Ramos (cell line): ENCODE results near the gene SH2D2A.

ENCODE experiments used
- in situ Hi-C: fragments of 300-500 bp; cut with MboI; formaldehyde crosslinking; loops from one replicate; pipeline ENCODE4 v1.14.3; 2022; ENCODE audit warnings: low sequenced_read_pairs; ENCODE audit not compliant: unreplicated experiment

SH2D2A gene

GRCh38 chr1:156828400-156829124 is 11.9 kb upstream of the SH2D2A start:
- in situ Hi-C loops, result no loop called here

DNA sequence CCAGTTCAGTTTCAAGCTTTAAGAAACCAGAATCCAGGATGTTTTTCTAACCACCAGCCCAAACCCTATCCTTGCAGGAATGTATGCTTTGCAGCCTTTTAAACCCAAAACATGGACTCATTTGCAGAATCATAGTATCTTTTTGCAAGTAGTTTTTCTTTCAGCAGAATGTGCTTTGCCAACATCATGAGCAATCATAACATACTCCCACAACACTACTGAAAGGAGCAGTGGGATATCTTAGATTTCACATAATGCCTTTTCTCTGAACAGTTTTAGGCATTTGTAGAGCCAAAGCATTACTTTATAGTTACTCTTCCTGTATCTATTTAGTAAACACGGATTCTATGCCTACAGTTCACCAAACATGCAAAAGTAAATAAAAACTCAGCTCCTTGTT is 10.0 kb upstream of the SH2D2A start:
- in situ Hi-C loops, result no loop called here

DNA sequence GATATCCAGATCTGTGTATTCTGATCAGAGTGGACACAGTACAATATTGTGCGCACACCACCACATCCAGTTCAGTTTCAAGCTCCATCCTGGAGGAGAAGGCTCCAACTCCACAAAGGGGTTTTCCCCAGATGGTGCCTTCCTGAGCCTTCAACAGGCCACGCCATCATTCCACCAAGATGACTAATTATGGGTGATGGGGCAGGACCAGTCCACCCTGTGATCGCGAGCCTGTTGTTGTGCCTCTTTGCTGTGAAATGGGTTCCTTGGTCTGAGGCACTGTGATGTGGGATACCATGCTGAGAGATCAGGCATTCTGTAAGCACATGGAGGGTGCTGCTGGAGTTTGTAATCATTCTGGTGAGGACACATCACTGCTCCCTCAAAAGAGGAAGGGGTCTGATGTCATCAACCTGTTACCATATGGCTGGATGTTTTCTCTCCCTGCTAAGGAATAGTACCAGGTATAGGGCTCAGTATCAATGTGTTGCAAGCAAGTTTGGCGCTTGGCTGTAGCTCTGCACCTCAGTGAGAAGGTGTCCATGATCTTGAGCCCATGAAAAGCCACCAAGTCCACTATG is 6.7 kb upstream of the SH2D2A start:
- in situ Hi-C loops, result no loop called here

DNA sequence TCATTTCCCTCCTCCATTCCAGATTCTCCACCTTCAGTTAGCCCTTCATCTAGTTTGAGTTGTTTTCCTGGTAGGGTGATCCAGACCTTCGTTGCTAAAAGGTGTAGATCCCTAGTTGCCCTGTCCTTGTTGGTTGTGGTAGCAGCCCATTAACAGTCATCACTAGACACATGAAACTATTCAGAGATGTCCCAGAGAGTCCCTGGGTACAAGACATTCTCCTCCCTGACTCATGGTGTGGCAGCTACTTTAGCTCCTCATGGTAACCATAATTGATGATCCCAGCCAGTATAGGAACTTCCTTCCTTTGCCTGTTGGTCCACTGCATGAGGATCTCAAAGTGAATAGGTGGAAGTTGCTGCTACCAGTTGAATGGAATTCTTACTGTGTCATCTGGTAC is 6.0 kb upstream of the SH2D2A start:
- in situ Hi-C loops, result no loop called here

DNA sequence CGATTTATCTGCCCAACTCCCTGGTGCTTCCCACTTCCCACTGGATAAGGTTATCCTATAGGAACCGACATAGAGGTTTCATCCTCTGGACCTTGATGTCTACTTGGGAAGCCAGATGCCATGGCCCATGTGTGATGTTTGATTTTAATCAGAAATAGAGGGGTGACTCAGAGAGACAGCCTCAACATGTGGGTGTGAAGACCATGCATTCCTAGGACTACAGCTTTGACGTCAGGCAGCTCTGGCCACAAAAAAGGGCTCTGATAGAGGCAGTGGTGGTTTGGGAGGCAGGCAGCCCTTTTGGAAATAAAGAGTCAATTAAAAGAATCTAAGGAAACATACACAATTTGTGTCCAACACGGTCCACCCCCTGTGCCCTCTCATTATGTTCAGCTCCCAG is 5.2 kb upstream of the SH2D2A start:
- in situ Hi-C loops, result no loop called here

DNA sequence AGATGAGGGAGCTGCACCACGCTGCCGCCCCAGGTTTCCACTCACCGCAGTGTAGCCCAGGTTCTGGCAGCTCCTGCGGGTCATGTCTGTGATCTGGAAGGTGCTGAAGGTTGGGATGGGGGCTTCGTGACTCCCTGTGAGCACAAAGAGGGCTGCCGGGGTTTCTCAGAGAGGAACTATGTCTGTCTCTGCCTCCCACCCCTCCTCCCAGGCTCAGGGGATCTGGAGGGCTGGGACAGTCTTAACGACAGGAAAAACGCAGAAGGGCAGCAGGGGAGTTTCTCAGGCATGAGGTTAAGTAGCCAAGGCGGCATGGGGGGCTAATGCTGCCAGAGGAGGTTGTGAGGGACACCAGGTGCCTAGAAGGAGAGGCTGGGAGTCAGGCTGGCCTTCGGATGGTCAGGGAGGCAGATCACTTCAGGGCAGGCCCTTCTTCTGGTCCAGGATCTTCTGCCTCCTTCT is 656 bp downstream of the SH2D2A start:
- in situ Hi-C loops, result no loop called here

- in situ Hi-C loops, result no loop called here
Measured at GRCh38 chr1:156815307-156815826, 1.3 kb downstream of the SH2D2A start.

DNA sequence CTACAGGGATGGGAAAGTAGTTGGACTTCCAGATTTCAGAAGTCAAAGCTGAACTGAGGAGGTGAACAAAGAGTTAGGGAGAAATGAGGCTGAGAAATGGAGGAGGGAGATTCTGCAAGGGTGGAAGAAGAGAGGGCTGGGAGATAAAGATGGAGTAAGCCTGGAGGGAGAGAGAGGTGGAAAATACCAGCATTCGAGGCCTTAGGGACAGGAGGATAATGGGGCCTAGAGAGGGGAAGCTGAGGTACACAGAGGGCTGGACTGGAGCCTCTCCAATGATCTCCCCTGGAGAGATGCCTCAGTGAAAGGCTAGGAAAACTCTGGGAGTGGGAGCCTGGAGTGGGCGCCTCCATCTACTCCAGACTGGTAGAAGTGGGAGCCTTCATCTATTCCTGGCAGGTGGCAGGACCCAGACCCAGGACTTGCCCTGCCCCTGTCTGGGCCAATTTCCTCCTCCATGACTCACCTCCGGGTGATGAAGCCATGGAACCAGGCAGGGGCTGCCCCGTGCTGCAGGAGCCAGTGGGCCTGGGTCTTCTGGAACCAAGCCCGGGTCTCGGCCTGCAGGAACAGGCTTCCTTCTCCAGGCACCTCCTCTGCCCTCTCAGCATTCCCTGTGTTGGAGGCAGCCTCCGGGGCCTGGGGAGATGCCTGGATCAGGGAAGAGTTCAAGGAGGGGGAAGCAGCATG is 1.9 kb downstream of the SH2D2A start:
- in situ Hi-C loops, result no loop called here

DNA sequence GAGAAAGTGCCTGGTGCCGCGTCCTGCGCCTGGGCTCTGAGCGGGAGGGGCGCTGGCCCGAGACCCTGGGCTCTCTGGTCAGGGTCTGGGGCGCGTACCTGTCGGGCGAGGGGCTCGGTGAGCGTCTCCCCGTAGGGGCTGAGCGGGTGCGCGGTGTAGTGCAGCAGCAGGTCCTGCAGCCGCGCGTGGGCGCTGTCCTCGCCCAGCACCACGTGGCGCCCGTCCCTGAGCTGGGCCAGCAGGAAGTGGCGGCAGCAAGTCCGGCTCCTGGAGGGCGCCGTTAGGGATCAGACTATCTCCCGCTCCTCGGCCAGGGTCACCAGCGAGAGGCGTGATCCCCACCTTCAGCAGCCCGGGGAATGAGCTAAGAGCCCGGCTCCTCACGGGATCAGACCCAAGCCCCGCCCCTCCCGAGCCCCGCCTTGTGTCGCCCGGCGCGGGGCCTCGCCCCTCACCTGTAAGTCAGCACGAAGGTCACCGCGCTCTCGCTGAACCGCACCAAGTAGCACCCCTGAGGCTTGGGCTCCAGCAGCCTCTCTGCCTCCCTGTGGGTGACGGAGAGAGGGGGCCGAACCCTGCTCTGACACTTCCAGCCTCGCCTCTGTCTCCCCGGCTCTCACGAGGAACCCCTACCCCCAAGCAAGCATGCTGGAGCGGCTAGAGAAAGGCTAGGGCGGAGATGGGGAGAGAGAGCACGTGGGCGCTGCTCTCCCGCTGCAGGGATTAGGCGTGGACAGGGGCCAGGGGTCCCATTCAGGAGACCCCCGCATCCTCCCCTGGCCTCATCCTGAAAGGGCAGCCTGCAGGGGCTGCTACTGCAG is 2.7 kb downstream of the SH2D2A start:
- in situ Hi-C loops, result no loop called here

DNA sequence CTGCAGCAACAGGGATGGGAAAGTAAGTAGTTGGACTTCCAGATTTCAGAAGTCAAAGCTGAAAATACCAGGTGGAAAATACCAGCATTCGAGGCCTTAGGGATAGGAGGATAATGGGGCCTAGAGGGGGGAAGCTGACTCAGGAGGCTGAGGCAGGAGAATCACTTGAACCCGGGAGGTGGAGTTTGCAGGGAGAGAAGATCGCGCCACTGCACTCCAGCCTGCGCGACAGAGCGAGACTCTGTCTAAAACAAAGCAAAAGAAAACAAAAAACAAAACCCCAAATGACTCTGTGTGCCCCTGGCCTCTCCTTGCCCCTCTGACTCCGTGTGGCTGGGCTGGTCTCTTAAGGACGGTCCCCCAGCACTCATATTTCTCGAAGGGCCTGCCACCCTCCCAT is 3.4 kb downstream of the SH2D2A start:
- in situ Hi-C loops, result no loop called here

DNA sequence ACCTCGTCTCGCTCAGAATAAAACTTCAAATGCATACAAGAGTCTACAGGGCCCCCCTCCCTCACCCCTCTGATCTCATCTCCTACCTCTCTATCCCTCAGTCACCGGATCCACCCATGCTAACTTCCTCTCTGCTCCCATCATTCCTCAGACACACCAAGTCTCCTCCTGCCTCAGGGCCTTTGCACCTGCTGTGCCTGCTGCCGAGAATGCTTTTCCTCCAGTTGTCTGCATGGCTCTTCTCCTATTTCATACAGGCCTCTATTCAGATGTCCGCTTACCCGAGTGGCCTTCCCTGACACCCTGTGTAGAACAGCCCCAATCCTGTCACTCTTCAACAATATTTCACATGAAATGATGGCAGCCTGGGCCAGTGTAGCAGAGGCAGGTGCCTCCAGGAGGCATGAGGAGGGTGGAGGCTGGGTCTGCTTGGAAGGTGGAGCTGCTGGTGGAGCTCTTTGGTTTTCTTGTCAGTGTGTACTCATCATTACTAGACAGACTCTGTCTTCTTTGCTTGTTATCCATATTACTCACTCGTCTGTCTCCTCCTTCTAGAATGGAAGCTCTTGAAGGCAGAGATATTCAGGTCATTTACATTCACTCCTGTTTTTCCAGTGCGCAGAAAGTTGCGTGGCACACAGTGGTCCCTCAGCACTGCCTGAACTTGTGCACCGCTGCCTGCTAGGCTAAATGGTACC is 4.2 kb downstream of the SH2D2A start:
- in situ Hi-C loops, result no loop called here

DNA sequence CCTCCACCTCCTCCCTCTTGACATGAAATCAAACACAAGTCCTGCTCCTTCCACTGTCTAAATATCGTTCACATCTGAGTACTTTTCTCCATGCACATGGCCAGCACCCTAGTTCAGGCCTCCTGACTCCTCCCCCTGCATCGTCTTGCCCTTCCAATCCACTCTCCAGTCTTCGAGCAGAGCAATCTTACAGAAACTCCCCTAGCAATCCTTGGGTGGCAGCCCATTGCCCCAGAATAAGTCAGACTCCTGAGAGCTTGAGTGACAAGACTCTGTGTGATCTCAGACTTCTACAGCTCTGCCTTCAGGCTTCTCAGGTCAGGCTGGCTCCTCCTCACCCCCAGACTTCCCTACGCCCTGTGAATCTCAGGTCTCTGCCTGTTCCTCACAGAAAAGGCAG is 5.5 kb downstream of the SH2D2A start:
- in situ Hi-C loops, result no loop called here

GRCh38 chr1:156809711-156810366 is 6.8 kb downstream of the SH2D2A start:
- in situ Hi-C loops, result no loop called here

DNA sequence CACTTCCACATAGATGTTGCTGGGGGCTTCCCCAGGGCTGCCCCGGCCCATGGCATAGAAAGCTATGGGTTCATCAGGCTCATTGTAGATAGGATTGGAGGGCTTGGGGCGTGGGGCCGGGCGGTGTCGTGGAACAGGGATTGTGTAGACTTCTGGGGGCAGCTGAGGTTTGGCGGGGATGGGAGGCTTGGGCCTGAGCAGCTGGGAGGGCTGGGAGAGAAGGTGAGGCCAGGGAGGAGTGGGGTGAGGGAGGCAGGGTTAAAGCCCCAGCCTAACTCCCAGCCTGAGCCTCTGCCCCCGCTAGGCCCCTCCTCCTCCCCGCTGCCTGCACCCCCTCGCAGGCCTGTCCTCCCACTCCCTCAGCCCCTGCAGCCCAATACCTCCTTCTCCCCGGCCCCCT is 7.4 kb downstream of the SH2D2A start:
- in situ Hi-C loops, result no loop called here

GRCh38 chr1:156808186-156809030 is 8.2 kb downstream of the SH2D2A start:
- in situ Hi-C loops, result no loop called here

GRCh38 chr1:156807627-156808026 is 9.0 kb downstream of the SH2D2A start:
- in situ Hi-C loops, result no loop called here

- in situ Hi-C loops, result no loop called here
Measured at GRCh38 chr1:156806512-156807440, 9.9 kb downstream of the SH2D2A start.
